Heart right ventricle (tissue), 16 donors: ENCODE measurements around the gene ANO3. TPM values are rescaled to one million over a fixed set of nuclear protein-coding genes. Genes with fewer than 3 reads are reported as not detected.

Experiments used
- ATAC-seq, 8 donors: fragments of 200-7000 bp; cut with Tn5 transposase; one replicate each; pipeline ENCODE4 v1.9.1; 2020; ENCODE audit warnings: mild to moderate bottlenecking in 8 of 8, moderate library complexity in 8 of 8, moderate number of reproducible peaks in 1 of 8
- DNase-seq, 2 donors: peaks; one replicate each; pipeline ENCODE4 v3.0.0-alpha.2; 2020
- H3K27ac ChIP-seq, 10 donors: fragments of 200-600 bp; sonication (generic) in 2 of 10; one replicate each; pipeline versions ENCODE4 v1.5.0 to v1.8.0; 2020 to 2022; ENCODE audit warnings: mild to moderate bottlenecking in 3 of 10
- H3K27me3 ChIP-seq, 7 donors: fragments of 200-600 bp; one replicate each; pipeline ENCODE4 v1.8.0; 2021 to 2022; ENCODE audit warnings: mild to moderate bottlenecking in 2 of 7
- H3K36me3 ChIP-seq, 9 donors: fragments of 200-600 bp; sonication (generic) in 1 of 9; one replicate each; pipeline versions ENCODE4 v1.5.0 to v1.8.0; 2020 to 2022; ENCODE audit warnings: mild to moderate bottlenecking in 2 of 9
- H3K4me1 ChIP-seq, 9 donors: fragments of 200-600 bp; sonication (generic) in 1 of 9; one replicate each; pipeline versions ENCODE4 v1.5.0 to v1.8.0; 2020 to 2022; ENCODE audit warnings: mild to moderate bottlenecking in 4 of 9
- H3K4me3 ChIP-seq, 10 donors: fragments of 200-600 bp; sonication (generic) in 2 of 10; one replicate each; pipeline versions ENCODE4 v1.5.0 to v1.8.0; 2020 to 2022; ENCODE audit warnings: mild to moderate bottlenecking in 7 of 10, moderate library complexity in 2 of 10
- H3K9me3 ChIP-seq, 11 donors: fragments of 200-600 bp in 10 of 11; sonication (generic) in 2 of 11; one replicate each; pipeline versions ENCODE4 v1.5.0 to v1.8.0; 2013 to 2022; ENCODE audit warnings: mild to moderate bottlenecking in 2 of 11, control low read depth in 1 of 11, moderate library complexity in 1 of 11
- WGBS, 2 donors: extraction: QIAGEN DNeasy Blood & Tissue Kit; methylation state at CpG; one replicate each; pipeline ENCODE4 v1.1.7; 2013; ENCODE audit warnings: inconsistent platforms in 1 of 2; 5-methylcytosine and 5-hydroxymethylcytosine counted together
- intact Hi-C, 10 donors: fragments of 100-400 bp; cut with DNase I; formaldehyde crosslinking; loops; one replicate each; pipeline versions ENCODE4 v1.11.1 to v1.14.2; 2022
- polyA plus RNA-seq, 2 donors: library from polyadenylated mRNA; stranded (reverse); fragments of 200-250 nt; gene quantifications; one replicate each; pipeline ENCODE4 v1.2.3, GENCODE V29; 2013
- total RNA-seq, 10 donors: library from RNA; stranded (reverse); fragmentation: NEBNext Ultra II Directional in 3 of 10; extraction: Animal tissue kit (Norgen Biotek cat#: 25700) in 3 of 10; gene quantifications; one replicate each; pipeline versions ENCODE4 v1.2.1 to v1.2.4, GENCODE V29; 2021 to 2023
- TF ChIP-seq, protein P1 (sequence below), 9 donors: fragments of 200-600 bp; sonication (generic) in 2 of 9; IDR thresholded peaks; one replicate each; pipeline versions ENCODE4 v1.5.0 to v1.8.0; 2021 to 2022; ENCODE audit warnings: antibody characterized with exemption in 9 of 9, mild to moderate bottlenecking in 5 of 9, moderate library complexity in 1 of 9
- donor health status: Arrhythmogenic right ventricular cardiomyopathy.
- donor health status: ischemic (EF 13 %, LVEDD 7.1; RV severe dilation, severe dysfunction).
- donor health status: healthy with polysubstance abuse.
- donor health status: DM: no; HTN: yes; CAD: no.
- donor health status: DM: no; HTN: no; CAD: no.
- donor health status: ischemic (EF 25% LVEDD 6.9; RV normal size, moderate dysfunction).
- donor health status: ischemic (EF 25% LVEDD 5.7; RV mildly dilated, moderate dysfunction).
- donor health status: healthy.
- donor health status: DM: yes; HTN: yes; CAD: no.
- donor health status: Ischemic cardiomyopathy.
- donor health status: ischemic (EF 35%, LVEDD 5.7; RV mildly dilated, moderate dysfunction).
- donor health status: nonischemic (EF 11% LVEDD 7.7; RV severe dilation, severe dysfunction).
- donor health status: DM: yes; HTN: yes; CAD: no.
- donor health status: PGD.
- donor health status: ischemic (EF 29% LVEDD 5.4; RV normal size, mild dysfunction).
- donor health status: nonischemic (EF 23%, LVEDD 6.1; RV moderate dilation, normal function).

The ANO3 gene
- total and polyA plus RNA-seq, 12 donors = 0.01 to 0.30 (median 0.07) TPM; not detected in 5

DNA sequence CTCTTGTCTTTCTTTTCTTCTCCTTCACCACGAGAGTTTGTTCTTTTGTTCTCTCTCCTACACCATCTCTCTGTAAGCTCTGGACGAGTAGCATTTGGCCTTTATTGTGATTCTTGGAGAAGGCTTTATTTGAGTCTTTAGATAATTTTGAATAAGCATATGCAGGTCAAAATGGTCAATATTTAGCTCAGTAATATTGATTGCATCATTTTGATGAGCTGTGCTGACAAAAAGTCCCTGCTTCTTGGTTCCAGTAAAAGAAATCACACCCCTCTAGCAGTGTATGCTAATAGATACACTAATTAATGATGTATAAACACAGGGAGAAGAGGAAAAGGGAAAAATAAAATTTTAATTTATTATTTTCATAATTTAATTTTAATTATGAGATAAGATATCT is 266.0 kb downstream of the ANO3 start:
- peaks cover 0 to 5% (median 0%) of the 10 kb centered on the region in 11 donors for H3K9me3 ChIP-seq
- H3K4me1 ChIP-seq = no peaks in the 10 kb centered on the region
- DNase-seq (no peak), ATAC-seq (no peak)
- H3K27me3 ChIP-seq = no peaks in the 10 kb centered on the region
- H3K36me3 ChIP-seq = no peaks in the 10 kb centered on the region
- intact Hi-C loops = no loop called here
- TF ChIP-seq, protein P1, sequence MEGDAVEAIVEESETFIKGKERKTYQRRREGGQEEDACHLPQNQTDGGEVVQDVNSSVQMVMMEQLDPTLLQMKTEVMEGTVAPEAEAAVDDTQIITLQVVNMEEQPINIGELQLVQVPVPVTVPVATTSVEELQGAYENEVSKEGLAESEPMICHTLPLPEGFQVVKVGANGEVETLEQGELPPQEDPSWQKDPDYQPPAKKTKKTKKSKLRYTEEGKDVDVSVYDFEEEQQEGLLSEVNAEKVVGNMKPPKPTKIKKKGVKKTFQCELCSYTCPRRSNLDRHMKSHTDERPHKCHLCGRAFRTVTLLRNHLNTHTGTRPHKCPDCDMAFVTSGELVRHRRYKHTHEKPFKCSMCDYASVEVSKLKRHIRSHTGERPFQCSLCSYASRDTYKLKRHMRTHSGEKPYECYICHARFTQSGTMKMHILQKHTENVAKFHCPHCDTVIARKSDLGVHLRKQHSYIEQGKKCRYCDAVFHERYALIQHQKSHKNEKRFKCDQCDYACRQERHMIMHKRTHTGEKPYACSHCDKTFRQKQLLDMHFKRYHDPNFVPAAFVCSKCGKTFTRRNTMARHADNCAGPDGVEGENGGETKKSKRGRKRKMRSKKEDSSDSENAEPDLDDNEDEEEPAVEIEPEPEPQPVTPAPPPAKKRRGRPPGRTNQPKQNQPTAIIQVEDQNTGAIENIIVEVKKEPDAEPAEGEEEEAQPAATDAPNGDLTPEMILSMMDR (IDR thresholded peaks at IDR 0.05) = no peak
- 78 to 87% methylated on average over 2 of the region's 2 CpGs for WGBS, 2 donors
- H3K27ac ChIP-seq = no peak overlapping the region
- H3K4me3 ChIP-seq = no peak overlapping the region

DNA sequence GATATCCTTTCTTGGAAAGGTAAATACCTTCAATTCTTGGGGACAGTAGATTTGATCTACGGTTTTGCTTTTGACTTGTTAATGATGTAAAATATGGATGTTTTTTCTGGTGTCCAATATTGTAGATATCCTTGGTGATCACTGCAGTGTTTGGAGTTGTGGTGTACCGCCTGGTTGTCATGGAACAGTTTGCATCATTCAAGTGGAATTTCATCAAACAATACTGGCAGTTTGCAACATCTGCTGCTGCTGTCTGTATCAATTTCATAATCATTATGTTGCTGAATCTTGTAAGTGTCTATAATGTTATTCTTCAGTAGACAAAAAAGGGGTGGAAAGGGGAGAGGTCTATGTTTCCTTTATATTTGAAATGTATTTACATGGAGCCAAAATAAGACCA is 267.5 kb downstream of the ANO3 start:
- H3K27ac ChIP-seq = no peak overlapping the region
- peaks cover 0 to 13% (median 0%) of the 10 kb centered on the region in 11 donors for H3K9me3 ChIP-seq
- ATAC-seq (no peak), DNase-seq (no peak)
- no peaks in the 10 kb centered on the region for H3K4me1 ChIP-seq
- 72 to 73% methylated on average over 2 of the region's 2 CpGs for WGBS, 2 donors
- TF ChIP-seq, protein P1 (IDR thresholded peaks at IDR 0.05) = no peak
- intact Hi-C loops = no loop called here
- no peaks in the 10 kb centered on the region for H3K36me3 ChIP-seq
- no peak overlapping the region for H3K4me3 ChIP-seq
- no peaks in the 10 kb centered on the region for H3K27me3 ChIP-seq

DNA sequence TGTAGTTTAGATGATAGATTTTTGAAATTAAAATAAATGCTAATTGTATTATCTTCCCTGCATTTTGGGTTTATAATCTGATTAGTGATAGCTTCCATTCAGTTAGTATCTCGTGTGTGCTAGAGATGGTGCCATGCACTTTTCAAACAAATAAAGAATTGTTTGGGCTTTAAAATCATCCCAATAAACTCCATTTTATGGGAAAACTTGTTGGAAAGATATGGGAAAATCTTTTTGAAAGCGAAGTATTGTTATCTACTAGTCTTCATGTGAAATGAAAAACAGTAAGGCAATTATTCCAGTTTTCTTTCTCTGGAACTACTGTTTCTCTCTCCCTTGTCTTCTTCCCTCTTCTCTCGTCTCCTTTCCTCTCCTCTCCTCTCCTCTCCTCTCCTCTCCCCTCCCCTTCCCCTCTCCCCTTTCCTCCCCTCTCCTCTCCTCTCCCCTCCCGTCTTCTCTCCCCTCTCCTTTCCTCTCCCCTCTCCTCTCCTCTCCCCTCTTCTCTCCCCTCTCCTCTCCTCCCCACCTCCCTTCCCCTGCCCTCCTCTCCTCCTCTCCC is 268.0 kb downstream of the ANO3 start:
- Histone ChIP-seq H3K36me3 (no peaks in the 10 kb centered on the region), H3K9me3 (peaks cover 0 to 19% (median 0%) of the 10 kb centered on the region in 11 donors), H3K4me1 (no peaks in the 10 kb centered on the region), H3K27ac (no peak overlapping the region), H3K27me3 (no peaks in the 10 kb centered on the region), H3K4me3 (no peak overlapping the region)
- no peak for DNase-seq
- TF ChIP-seq, protein P1 (IDR thresholded peaks at IDR 0.05) = no peak
- intact Hi-C loops = no loop called here
- no peak for ATAC-seq
- 60 to 70% methylated on average over 3 of the region's 4 CpGs for WGBS, 2 donors

DNA sequence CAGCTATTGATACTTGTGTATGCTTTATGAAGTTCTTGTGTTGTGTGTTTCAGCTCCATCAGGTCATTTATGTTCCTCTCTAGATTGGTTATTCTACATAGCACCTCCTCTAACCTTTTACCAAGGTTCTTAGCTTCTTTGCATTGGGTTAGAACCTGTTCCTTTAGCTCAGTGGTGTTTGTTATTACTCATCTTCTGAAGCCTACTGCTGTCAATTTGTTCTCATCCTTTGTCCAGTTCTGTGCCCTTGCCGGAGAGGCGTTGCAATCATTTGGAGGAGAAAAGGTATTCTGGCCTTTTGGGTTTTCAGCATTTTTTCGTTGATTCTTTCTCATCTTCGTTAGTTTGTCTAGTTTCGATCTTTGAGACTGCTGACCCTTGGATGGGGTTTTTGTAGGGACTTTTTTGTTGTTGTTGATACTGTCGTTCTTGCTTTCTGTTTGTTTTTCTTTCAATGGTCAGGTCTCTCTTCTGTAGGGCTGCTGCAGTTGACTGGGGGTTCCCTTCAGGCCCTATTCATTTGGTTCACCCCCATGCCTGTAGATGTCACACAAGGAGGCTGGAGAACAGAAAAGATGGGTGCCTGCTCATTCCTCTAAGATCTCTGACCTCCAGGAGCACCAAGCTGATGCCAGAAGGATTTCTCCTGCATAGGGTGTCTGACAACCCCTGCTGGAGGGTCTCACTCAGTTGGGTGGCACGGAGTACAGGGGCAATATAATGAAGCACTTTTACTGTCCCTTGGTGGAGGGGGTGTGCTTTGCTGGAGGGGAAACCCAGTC is 276.0 kb downstream of the ANO3 start:
- ATAC-seq (no peak), DNase-seq (no peak)
- H3K36me3 ChIP-seq = no peaks in the 10 kb centered on the region
- H3K27me3 ChIP-seq = no peaks in the 10 kb centered on the region
- no peaks in the 10 kb centered on the region for H3K4me1 ChIP-seq
- TF ChIP-seq, protein P1 (IDR thresholded peaks at IDR 0.05) = no peak
- H3K27ac ChIP-seq = no peak overlapping the region
- 72 to 83% methylated on average over 7 of the region's 7 CpGs for WGBS, 2 donors
- H3K9me3 ChIP-seq = peaks cover 0 to 57% (median 8%) of the 10 kb centered on the region in 11 donors
- intact Hi-C loops = no loop called here
- H3K4me3 ChIP-seq = no peak overlapping the region
